ENCODE measurements around the gene ANKRD33B.

ANKRD33B gene

GRCh38 chr5:10576790-10577189 lies 12.9 kb downstream of the ANKRD33B start:
- no peak overlapping the region for H3K27ac ChIP-seq
- no peak overlapping the region for H3K4me3 ChIP-seq
- DNase-seq (ENCODE audit: low spot score) = no peak
- TF ChIP-seq CTCF (IDR thresholded peaks at IDR 0.05) = no peak

- Histone ChIP-seq H3K27ac (peak overlapping the region; percentile 36 to 40), H3K4me3 (no peak overlapping the region)
- no peak for TF ChIP-seq CTCF (IDR thresholded peaks at IDR 0.05)
- peak; percentile 71 for DNase-seq (ENCODE audit: low spot score)
Observed at GRCh38 chr5:10577371-10578292, 13.8 kb downstream of the ANKRD33B start.

GRCh38 chr5:10578293-10578665 lies 14.4 kb downstream of the ANKRD33B start:
- peak; percentile 14 for DNase-seq (ENCODE audit: low spot score)
- Histone ChIP-seq H3K4me3 (no peak overlapping the region), H3K27ac (peak overlapping the region in 1 of 2 donors; percentile 40)
- TF ChIP-seq CTCF (IDR thresholded peaks at IDR 0.05) = no peak

GRCh38 chr5:10578869-10579268 lies 15.0 kb downstream of the ANKRD33B start:
- Histone ChIP-seq H3K27ac (no peak overlapping the region), H3K4me3 (no peak overlapping the region)
- no peak for TF ChIP-seq CTCF (IDR thresholded peaks at IDR 0.05)
- DNase-seq (ENCODE audit: low spot score) = peak; percentile 47

- DNase-seq (ENCODE audit: low spot score) = no peak
- no peak overlapping the region for H3K27ac ChIP-seq
- H3K4me3 ChIP-seq = no peak overlapping the region
- no peak for TF ChIP-seq CTCF (IDR thresholded peaks at IDR 0.05)
Observed at GRCh38 chr5:10579536-10580521, 16.0 kb downstream of the ANKRD33B start.

- TF ChIP-seq CTCF (IDR thresholded peaks at IDR 0.05) = no peak
- DNase-seq (ENCODE audit: low spot score) = no peak
- H3K27ac ChIP-seq = no peak overlapping the region
- no peak overlapping the region for H3K4me3 ChIP-seq
Observed at GRCh38 chr5:10580531-10581423, 16.9 kb downstream of the ANKRD33B start.

Measured in coronary artery (tissue), 2 donors.